GM12892 (cell line): ENCODE results near the gene BEAN1.
"Not testable (repeated sequence)": the region's sequence is repeated elsewhere in the genome, so short reads cannot be mapped to it uniquely, and the experiment has no call there.

Experiments
- POLR2A ChIP-seq: IDR thresholded peaks from 2 replicates; pipeline ENCODE4 v1.6.1; 2011; ENCODE audit warnings: low read depth, low read length, control low read depth
- POLR2AphosphoS5 ChIP-seq: IDR thresholded peaks from 2 replicates; pipeline ENCODE4 v1.6.1; 2011; ENCODE audit warnings: low read depth, low read length, control low read depth

GRCh38 chr16:66465946-66466345 lies 38.9 kb downstream of the BEAN1 start:
- TF ChIP-seq POLR2AphosphoS5, POLR2A: not testable (repeated sequence)
